Peyer's patch (tissue), 4 donors: ENCODE results near the gene FGF19. TPM values are rescaled to one million over a fixed set of nuclear protein-coding genes. Genes with fewer than 3 reads are reported as not detected.

ENCODE experiments used
- DNase-seq, 3 donors: peaks; one replicate each; pipeline ENCODE4 v3.0.0-alpha.2; 2017 to 2019
- H3K27ac ChIP-seq, 4 donors: fragments of 200-600 bp; sonication (generic); one replicate each; pipeline ENCODE4 v1.5.1; 2016 to 2019
- H3K27me3 ChIP-seq, 2 donors: fragments of 200-600 bp; sonication (generic); one replicate each; pipeline ENCODE4 v1.5.1; 2019
- H3K36me3 ChIP-seq, 3 donors: fragments of 200-600 bp; sonication (generic); one replicate each; pipeline ENCODE4 v1.5.1; 2016 to 2019
- H3K4me1 ChIP-seq, 4 donors: fragments of 200-600 bp; sonication (generic); one replicate each; pipeline ENCODE4 v1.5.1; 2016 to 2019
- H3K4me3 ChIP-seq, 4 donors: fragments of 200-600 bp; sonication (generic); 1 replicate in 3 of 4; 2 replicates in 1 of 4; pipeline ENCODE4 v1.5.1; 2016 to 2019; ENCODE audit warnings: mild to moderate bottlenecking in 1 of 4
- H3K9me3 ChIP-seq, 4 donors: fragments of 200-600 bp; sonication (generic); one replicate each; pipeline ENCODE4 v1.5.1; 2016 to 2019; ENCODE audit warnings: mild to moderate bottlenecking in 1 of 4
- CTCF ChIP-seq, 6 experiments: fragments of 450-650 bp in 4 of 6; fragments of 200-600 bp in 2 of 6; sonication (generic) in 1 of 6; IDR thresholded peaks; one replicate each; pipeline ENCODE4 v1.5.1; 2017 to 2019; ENCODE audit warnings: antibody characterized with exemption in 6 of 6, mild to moderate bottlenecking in 3 of 6, moderate library complexity in 1 of 6
- POLR2A ChIP-seq, 2 donors: fragments of 450-650 bp; IDR thresholded peaks; one replicate each; pipeline ENCODE4 v1.5.1; 2017; ENCODE audit warnings: antibody characterized with exemption in 2 of 2, mild to moderate bottlenecking in 2 of 2, moderate library complexity in 2 of 2
- total RNA-seq, 4 donors: library from RNA; depleted of rRNA; stranded (reverse); fragments of >200 nt; gene quantifications; one replicate each; pipeline ENCODE4 v1.1.0, GENCODE V29; 2016

The FGF19 gene
- total RNA-seq, 4 donors from 2014 or later = 3.2 to 4.9 TPM; not detected in 2

GRCh38 chr11:69746752-69747742, 43.2 kb upstream of the FGF19 start:
- Histone ChIP-seq H3K36me3 (no peaks in the 10 kb centered on the region), H3K9me3 (no peaks in the 10 kb centered on the region), H3K27ac (no peak overlapping the region), H3K27me3 (no peaks in the 10 kb centered on the region), H3K4me3 (no peak overlapping the region), H3K4me1 (no peaks in the 10 kb centered on the region)
- no peak for TF ChIP-seq CTCF (IDR thresholded peaks at IDR 0.05)
- no peak for DNase-seq

- Histone ChIP-seq H3K4me1 (no peaks in the 10 kb centered on the region), H3K27ac (no peak overlapping the region), H3K36me3 (no peaks in the 10 kb centered on the region), H3K4me3 (no peak overlapping the region), H3K27me3 (no peaks in the 10 kb centered on the region), H3K9me3 (no peaks in the 10 kb centered on the region)
- no peak for DNase-seq
- no peak for TF ChIP-seq POLR2A (IDR thresholded peaks at IDR 0.05)
- no peak for TF ChIP-seq CTCF (IDR thresholded peaks at IDR 0.05)
Observed at GRCh38 chr11:69746140-69746539, 42.3 kb upstream of the FGF19 start.

DNA sequence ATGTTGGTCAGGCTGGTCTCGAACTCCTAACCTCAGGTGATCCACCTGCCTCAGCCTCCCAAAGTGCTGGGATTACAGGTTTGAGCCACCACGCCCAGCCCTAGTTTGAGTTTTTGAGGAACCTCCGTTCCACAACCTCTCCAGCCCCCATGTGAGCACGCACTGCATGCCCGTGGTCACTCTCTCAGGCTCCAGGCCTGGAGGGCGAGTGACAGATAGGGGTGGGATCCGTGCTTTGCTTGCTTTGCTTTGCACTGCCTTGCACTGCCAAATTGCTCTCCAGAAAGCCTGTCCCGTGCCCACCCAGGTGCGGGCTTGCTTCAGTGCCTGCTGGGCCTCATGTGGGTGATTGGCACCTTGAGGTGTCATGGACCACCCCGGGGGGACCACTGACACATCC, 41.4 kb upstream of the FGF19 start:
- TF ChIP-seq POLR2A (IDR thresholded peaks at IDR 0.05) (no peak), CTCF (IDR thresholded peaks at IDR 0.05) (no peak)
- Histone ChIP-seq H3K36me3 (no peaks in the 10 kb centered on the region), H3K4me1 (no peaks in the 10 kb centered on the region), H3K27me3 (no peaks in the 10 kb centered on the region), H3K9me3 (no peaks in the 10 kb centered on the region), H3K4me3 (no peak overlapping the region), H3K27ac (no peak overlapping the region)
- DNase-seq = no peak

DNA sequence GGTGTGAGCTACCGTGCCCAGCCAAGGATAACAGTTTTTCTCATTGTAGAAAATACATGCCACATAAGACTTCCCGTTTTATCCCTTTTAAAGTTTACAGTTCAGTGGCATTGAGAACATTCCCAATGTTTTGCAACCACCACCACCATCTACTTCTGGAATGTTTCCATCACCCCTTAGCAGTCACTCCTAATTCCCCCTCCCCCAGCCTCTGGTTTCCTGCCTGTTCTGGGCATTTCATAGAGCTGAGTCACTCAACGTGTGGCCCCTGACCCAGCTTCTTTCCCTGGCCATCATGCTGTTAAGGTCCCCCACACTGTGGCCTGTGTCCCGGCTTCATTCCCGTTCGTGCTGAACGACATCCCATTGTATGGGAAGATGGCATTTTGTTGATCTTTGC, 40.6 kb upstream of the FGF19 start:
- Histone ChIP-seq H3K27ac (no peak overlapping the region), H3K36me3 (no peaks in the 10 kb centered on the region), H3K9me3 (no peaks in the 10 kb centered on the region), H3K4me3 (no peak overlapping the region), H3K27me3 (no peaks in the 10 kb centered on the region), H3K4me1 (no peaks in the 10 kb centered on the region)
- TF ChIP-seq POLR2A (IDR thresholded peaks at IDR 0.05) = no peak
- no peak for TF ChIP-seq CTCF (IDR thresholded peaks at IDR 0.05)
- DNase-seq = no peak

DNA sequence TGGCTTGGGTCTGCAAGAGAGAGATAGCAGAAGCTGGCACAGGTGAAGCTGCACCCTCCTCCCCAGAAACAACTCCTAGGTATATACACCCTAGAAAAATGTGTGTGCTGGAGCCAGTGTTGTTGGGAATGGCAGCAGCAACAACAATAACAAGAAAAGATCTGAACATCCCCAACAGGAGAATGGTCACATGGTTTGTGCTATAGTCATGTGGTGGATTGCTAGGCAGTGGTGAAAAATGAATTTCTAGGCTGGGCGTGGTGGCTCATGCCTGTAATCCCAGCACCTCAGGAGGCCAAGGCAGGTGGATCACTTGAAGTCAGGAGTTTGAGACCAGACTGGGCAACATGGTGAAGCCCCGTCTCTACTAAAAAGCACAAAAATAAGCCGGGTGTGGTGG, 31.0 kb upstream of the FGF19 start:
- H3K4me3 ChIP-seq = no peak overlapping the region
- H3K4me1 ChIP-seq = no peaks in the 10 kb centered on the region

More for the DNA sequence above, 31.0 kb upstream of the FGF19 start:
- H3K9me3 ChIP-seq = peaks cover 0 to 9% (median 2%) of the 10 kb centered on the region in 4 donors
- no peaks in the 10 kb centered on the region for H3K27me3 ChIP-seq
- no peak for DNase-seq
- no peak overlapping the region for H3K27ac ChIP-seq
- TF ChIP-seq CTCF (IDR thresholded peaks at IDR 0.05) (no peak), POLR2A (IDR thresholded peaks at IDR 0.05) (no peak)
- H3K36me3 ChIP-seq = no peaks in the 10 kb centered on the region
